ENCODE measurements around the gene SS18L1. TPM values are rescaled to one million over a fixed set of nuclear protein-coding genes. Genes with fewer than 3 reads are reported as not detected.

SS18L1 gene
- polyA plus RNA-seq, 1 of the 3 experiments (the other 2 are of a cell fraction), result 10.7 TPM

- H3K4me1 ChIP-seq (ENCODE audit: control insufficient read depth in 1 of 2, insufficient read depth in 2 of 2, low read depth in 1 of 2, low read length in 1 of 2), result peaks cover 0 to 5% of the 10 kb centered on the region in 2 experiments; a peak in 1 of 4 replicates
- H3K4me2 ChIP-seq, result no peak overlapping the region
- no peak overlapping the region for H3K9ac ChIP-seq
- no peak overlapping the region for H3K4me3 ChIP-seq (ENCODE audit: low read depth in 2 of 2, low read length in 1 of 2)
- DNase-seq, result no peak
- H4K20me1 ChIP-seq (ENCODE audit: insufficient read depth), result peaks cover 26% of the 10 kb centered on the region
- H3K79me2 ChIP-seq (ENCODE audit: insufficient read depth), result peaks cover 32% of the 10 kb centered on the region
- H3F3A ChIP-seq (replicated peaks; ENCODE audit: insufficient read depth), result no peaks in the 10 kb centered on the region
- peaks cover 0 to 37% of the 10 kb centered on the region in 2 experiments for H3K36me3 ChIP-seq (replicated peaks in 1 of 2; ENCODE audit: control insufficient read depth in 1 of 2, insufficient read depth in 2 of 2, low read length in 1 of 2)
- WGBS (ENCODE audit: low lambda C conversion rate), result 74% methylated on average over 11 of the region's 17 CpGs
- ChIA-PET CTCF (no interaction called here), POLR2A (no interaction called here)
- H3K9me3 ChIP-seq, result no peaks in the 10 kb centered on the region
- no peak overlapping the region for H2AFZ ChIP-seq (ENCODE audit: low read depth)
- no peaks in the 10 kb centered on the region for H3K27me3 ChIP-seq (ENCODE audit: insufficient read depth)
- no peaks in the 10 kb centered on the region for H3K9me2 ChIP-seq
- H3K27ac ChIP-seq (ENCODE audit: low read depth in 2 of 2, low read length in 1 of 2), result no peak overlapping the region; a peak in 1 of 4 replicates
- no peak for TF ChIP-seq MXI1 (IDR thresholded peaks at IDR 0.05; ENCODE audit: low read depth, low read length)
- TF ChIP-seq, protein P1, sequence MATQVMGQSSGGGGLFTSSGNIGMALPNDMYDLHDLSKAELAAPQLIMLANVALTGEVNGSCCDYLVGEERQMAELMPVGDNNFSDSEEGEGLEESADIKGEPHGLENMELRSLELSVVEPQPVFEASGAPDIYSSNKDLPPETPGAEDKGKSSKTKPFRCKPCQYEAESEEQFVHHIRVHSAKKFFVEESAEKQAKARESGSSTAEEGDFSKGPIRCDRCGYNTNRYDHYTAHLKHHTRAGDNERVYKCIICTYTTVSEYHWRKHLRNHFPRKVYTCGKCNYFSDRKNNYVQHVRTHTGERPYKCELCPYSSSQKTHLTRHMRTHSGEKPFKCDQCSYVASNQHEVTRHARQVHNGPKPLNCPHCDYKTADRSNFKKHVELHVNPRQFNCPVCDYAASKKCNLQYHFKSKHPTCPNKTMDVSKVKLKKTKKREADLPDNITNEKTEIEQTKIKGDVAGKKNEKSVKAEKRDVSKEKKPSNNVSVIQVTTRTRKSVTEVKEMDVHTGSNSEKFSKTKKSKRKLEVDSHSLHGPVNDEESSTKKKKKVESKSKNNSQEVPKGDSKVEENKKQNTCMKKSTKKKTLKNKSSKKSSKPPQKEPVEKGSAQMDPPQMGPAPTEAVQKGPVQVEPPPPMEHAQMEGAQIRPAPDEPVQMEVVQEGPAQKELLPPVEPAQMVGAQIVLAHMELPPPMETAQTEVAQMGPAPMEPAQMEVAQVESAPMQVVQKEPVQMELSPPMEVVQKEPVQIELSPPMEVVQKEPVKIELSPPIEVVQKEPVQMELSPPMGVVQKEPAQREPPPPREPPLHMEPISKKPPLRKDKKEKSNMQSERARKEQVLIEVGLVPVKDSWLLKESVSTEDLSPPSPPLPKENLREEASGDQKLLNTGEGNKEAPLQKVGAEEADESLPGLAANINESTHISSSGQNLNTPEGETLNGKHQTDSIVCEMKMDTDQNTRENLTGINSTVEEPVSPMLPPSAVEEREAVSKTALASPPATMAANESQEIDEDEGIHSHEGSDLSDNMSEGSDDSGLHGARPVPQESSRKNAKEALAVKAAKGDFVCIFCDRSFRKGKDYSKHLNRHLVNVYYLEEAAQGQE (IDR thresholded peaks at IDR 0.05; ENCODE audit: low read depth, low read length), result no peak
- no peak for TF ChIP-seq POLR2AphosphoS5 (IDR thresholded peaks at IDR 0.05; ENCODE audit: low read depth, low read length)
- TF ChIP-seq FOSL2 (IDR thresholded peaks at IDR 0.05; ENCODE audit: borderline replicate concordance, low read depth), result no peak
- no peak for TF ChIP-seq NFIC (IDR thresholded peaks at IDR 0.05; ENCODE audit: borderline replicate concordance)
- no peak for TF ChIP-seq MAX (IDR thresholded peaks at IDR 0.05; ENCODE audit: low read depth)
- TF ChIP-seq FOXJ3 (CRISPR knock-in tag; IDR thresholded peaks at IDR 0.05), result no peak
- TF ChIP-seq TAF1 (IDR thresholded peaks at IDR 0.05; ENCODE audit: borderline replicate concordance, low read depth, low read length), result no peak
- TF ChIP-seq CHD2 (IDR thresholded peaks at IDR 0.05; ENCODE audit: low read length, partially characterized antibody), result no peak
- no peak for TF ChIP-seq PBX3 (IDR thresholded peaks at IDR 0.05)
- TF ChIP-seq RAD21 (IDR thresholded peaks at IDR 0.05; ENCODE audit: low read length), result no peak
- no peak for TF ChIP-seq ELF1 (IDR thresholded peaks at IDR 0.05)
- TF ChIP-seq YY1 (IDR thresholded peaks at IDR 0.05; ENCODE audit: low read depth), result no peak
These were observed 17.8 kb downstream of the SS18L1 start for GRCh38 chr20:62161347-62161746.

Data from SK-N-SH (cell line).